OCI-LY3 (cell line): ENCODE data around the gene CYP1B1.

Experiments
- H2AFZ ChIP-seq: fragments of 200-600, 300-600 bp; shearing (Covaris generic); 2 replicates; pipeline ENCODE4 v1.6.0; 2014; ENCODE audit warnings: antibody characterized with exemption, low read depth, low read length
- H3K27ac ChIP-seq: fragments of 200-600, 300-600 bp; sonication (generic); 2 replicates; pipeline ENCODE4 v1.5.1; 2014; ENCODE audit warnings: mild to moderate bottlenecking, low read length, moderate library complexity, mixed read lengths
- H3K27me3 ChIP-seq: fragments of 200-600, 300-600 bp; sonication (generic); 2 replicates; pipeline ENCODE4 v1.6.1; 2014; ENCODE audit warnings: low read depth, low read length, mixed read lengths
- H3K36me3 ChIP-seq: fragments of 200-600, 300-600 bp; sonication (generic); replicated peaks from 2 replicates; pipeline ENCODE3; 2014; ENCODE audit warnings: low read depth, low read length, mixed read lengths
- H3K4me1 ChIP-seq: fragments of 300-600, 200-600 bp; sonication (generic); 2 replicates; pipeline ENCODE4 v1.6.1; 2014; ENCODE audit warnings: low read length, mixed read lengths
- H3K4me2 ChIP-seq: fragments of 200-600, 300-600 bp; sonication (generic); 2 replicates; pipeline ENCODE4 v1.6.1; 2014; ENCODE audit warnings: low read length, mixed read lengths
- H3K4me3 ChIP-seq: fragments of 300-600, 200-600 bp; sonication (generic); 2 replicates; pipeline ENCODE4 v1.5.1; 2014; ENCODE audit warnings: antibody characterized with exemption, mild to moderate bottlenecking, low read length, moderate library complexity
- H3K79me2 ChIP-seq: fragments of 300-600, 200-600 bp; shearing (Covaris generic); 2 replicates; pipeline ENCODE4 v1.6.1; 2014; ENCODE audit warnings: mild to moderate bottlenecking, low read length, mixed read lengths
- H3K9ac ChIP-seq: fragments of 300-600, 200-600 bp; shearing (Covaris generic); 2 replicates; pipeline ENCODE4 v1.6.0; 2014; ENCODE audit warnings: mild to moderate bottlenecking, low read length, moderate library complexity
- H3K9me3 ChIP-seq: fragments of 200-600, 300-600 bp; shearing (Covaris generic); 2 replicates; pipeline ENCODE4 v1.6.1; 2014; ENCODE audit warnings: low read length, mixed read lengths; ENCODE audit not compliant: insufficient read depth
- H4K20me1 ChIP-seq: fragments of 200-600, 300-600 bp; sonication (generic); 2 replicates; pipeline ENCODE4 v1.6.1; 2016; ENCODE audit warnings: low read length, mixed read lengths; ENCODE audit not compliant: insufficient read depth
- CTCF ChIP-seq: fragments of 200-600, 300-600 bp; sonication (generic); IDR thresholded peaks from 2 replicates; pipeline ENCODE4 v1.5.1; 2014; ENCODE audit warnings: antibody characterized with exemption, low read length, low read depth
- EZH2phosphoT487 ChIP-seq: fragments of 200-600 bp; shearing (Covaris generic); IDR thresholded peaks from 2 replicates; pipeline ENCODE4 v1.6.1; 2018; ENCODE audit warnings: antibody characterized with exemption, mixed run types, low read depth

The CYP1B1 gene

GRCh38 chr2:38073211-38074057 lies 2.5 kb downstream of the CYP1B1 start:
- no peak overlapping the region for H3K4me2 ChIP-seq
- H3K4me3 ChIP-seq: no peak overlapping the region
- no peaks in the 10 kb centered on the region for H3K79me2 ChIP-seq

GRCh38 chr2:38070438-38070837 lies 5.5 kb downstream of the CYP1B1 start:
- no peaks in the 10 kb centered on the region for H4K20me1 ChIP-seq
- no peak overlapping the region for H3K9ac ChIP-seq
- H3K4me1 ChIP-seq: no peaks in the 10 kb centered on the region
- TF ChIP-seq CTCF: no peak
- no peak for TF ChIP-seq EZH2phosphoT487
- no peak overlapping the region for H3K4me2 ChIP-seq
- H3K9me3 ChIP-seq: no peaks in the 10 kb centered on the region
- H2AFZ ChIP-seq: no peak overlapping the region
- H3K79me2 ChIP-seq: no peaks in the 10 kb centered on the region
- no peak overlapping the region for H3K4me3 ChIP-seq
- no peaks in the 10 kb centered on the region for H3K36me3 ChIP-seq
- H3K27ac ChIP-seq: no peak overlapping the region
- H3K27me3 ChIP-seq: no peaks in the 10 kb centered on the region

More at GRCh38 chr2:38073211-38074057, 2.5 kb downstream of the CYP1B1 start:
- no peak overlapping the region for H2AFZ ChIP-seq
- no peak overlapping the region for H3K9ac ChIP-seq
- H3K36me3 ChIP-seq: no peaks in the 10 kb centered on the region
- H4K20me1 ChIP-seq: no peaks in the 10 kb centered on the region
- TF ChIP-seq EZH2phosphoT487: no peak
- TF ChIP-seq CTCF: no peak
- no peaks in the 10 kb centered on the region for H3K9me3 ChIP-seq
- H3K27ac ChIP-seq: no peak overlapping the region
- no peaks in the 10 kb centered on the region for H3K4me1 ChIP-seq
- H3K27me3 ChIP-seq: peaks cover 10% of the 10 kb centered on the region

- Histone ChIP-seq H3K79me2 (no peaks in the 10 kb centered on the region), H3K4me2 (no peak overlapping the region), H3K27me3 (no peaks in the 10 kb centered on the region), H3K36me3 (no peaks in the 10 kb centered on the region), H2AFZ (no peak overlapping the region), H3K9me3 (no peaks in the 10 kb centered on the region), H3K9ac (no peak overlapping the region), H3K27ac (no peak overlapping the region), H3K4me1 (no peaks in the 10 kb centered on the region), H4K20me1 (no peaks in the 10 kb centered on the region), H3K4me3 (no peak overlapping the region)
- TF ChIP-seq EZH2phosphoT487: no peak
- no peak for TF ChIP-seq CTCF
Measured at GRCh38 chr2:38068234-38068633, 7.7 kb downstream of the CYP1B1 start.

GRCh38 chr2:38066421-38067115 lies 9.4 kb downstream of the CYP1B1 start:
- Histone ChIP-seq H3K79me2 (no peaks in the 10 kb centered on the region), H4K20me1 (no peaks in the 10 kb centered on the region), H3K27ac (no peak overlapping the region), H3K27me3 (no peaks in the 10 kb centered on the region), H3K9ac (no peak overlapping the region), H3K4me2 (no peak overlapping the region), H3K4me3 (no peak overlapping the region), H2AFZ (no peak overlapping the region), H3K36me3 (no peaks in the 10 kb centered on the region), H3K9me3 (no peaks in the 10 kb centered on the region), H3K4me1 (no peaks in the 10 kb centered on the region)
- TF ChIP-seq CTCF: no peak
- TF ChIP-seq EZH2phosphoT487: no peak
